DMS79 treated with DMSO at 0.1 percent for 48 hours (cell line): ENCODE results near the gene KCNJ12.
"Not testable (repeated sequence)": the region's sequence is repeated elsewhere in the genome, so short reads cannot be mapped to it uniquely, and the experiment has no call there.

Source experiments
- DNase-seq: peaks from one replicate; lab custom pipeline; 2025; lab: John Stamatoyannopoulos, UW

Gene KCNJ12

GRCh38 chr17:21349358-21350050 lies 26.7 kb upstream of the KCNJ12 start:
- not testable (repeated sequence) for DNase-seq

GRCh38 chr17:21350495-21350894 lies 25.7 kb upstream of the KCNJ12 start:
- not testable (repeated sequence) for DNase-seq

- no peak for DNase-seq
Measured at GRCh38 chr17:21351366-21352065, 24.6 kb upstream of the KCNJ12 start.

- DNase-seq, result no peak
Measured at GRCh38 chr17:21352221-21352980, 23.8 kb upstream of the KCNJ12 start.

- no peak for DNase-seq
Measured at GRCh38 chr17:21352981-21353265, 23.2 kb upstream of the KCNJ12 start.

- DNase-seq, result no peak
Measured at GRCh38 chr17:21353326-21354010, 22.7 kb upstream of the KCNJ12 start.

- no peak for DNase-seq
Measured at GRCh38 chr17:21354796-21355385, 21.3 kb upstream of the KCNJ12 start.

- DNase-seq, result no peak
Measured at GRCh38 chr17:21355586-21355985, 20.6 kb upstream of the KCNJ12 start.

- no peak for DNase-seq
Measured at GRCh38 chr17:21356537-21357127, 19.5 kb upstream of the KCNJ12 start.

GRCh38 chr17:21357281-21357680 lies 18.9 kb upstream of the KCNJ12 start:
- DNase-seq, result no peak

- no peak for DNase-seq
Measured at GRCh38 chr17:21357696-21358656, 18.2 kb upstream of the KCNJ12 start.

GRCh38 chr17:21358682-21359482 lies 17.3 kb upstream of the KCNJ12 start:
- DNase-seq, result no peak

GRCh38 chr17:21359483-21359840 lies 16.7 kb upstream of the KCNJ12 start:
- no peak for DNase-seq

GRCh38 chr17:21360048-21360447 lies 16.1 kb upstream of the KCNJ12 start:
- DNase-seq, result no peak

GRCh38 chr17:21361020-21361809 lies 14.9 kb upstream of the KCNJ12 start:
- DNase-seq, result no peak

GRCh38 chr17:21362331-21362931 lies 13.7 kb upstream of the KCNJ12 start:
- DNase-seq, result no peak

GRCh38 chr17:21363776-21364642 lies 12.1 kb upstream of the KCNJ12 start:
- DNase-seq, result no peak

GRCh38 chr17:21365016-21365415 lies 11.1 kb upstream of the KCNJ12 start:
- DNase-seq, result no peak
